H9 (cell line): ENCODE measurements around the gene MEX3C. TPM values are rescaled to one million over a fixed set of nuclear protein-coding genes. Genes with fewer than 3 reads are reported as not detected.

Experiments
- DNase-seq: peaks from one replicate; pipeline ENCODE4 v3.0.0-alpha.2; 2017
- H2AFZ ChIP-seq: one replicate; pipeline ENCODE4 v1.6.1; 2013; ENCODE audit warnings: mild to moderate bottlenecking, low read length, control low read depth, moderate library complexity
- H2AK5ac ChIP-seq: 2 replicates; pipeline ENCODE4 v1.6.1; 2013; ENCODE audit warnings: low read length, control low read depth, mixed read lengths; ENCODE audit not compliant: insufficient read length
- H2BK120ac ChIP-seq: one replicate; pipeline ENCODE4 v1.6.1; 2013; ENCODE audit warnings: low read depth, mild to moderate bottlenecking, low read length, control low read depth, inconsistent platforms; ENCODE audit not compliant: poor library complexity, severe bottlenecking
- H2BK12ac ChIP-seq: 2 replicates; pipeline ENCODE4 v1.6.1; 2013; ENCODE audit warnings: low read length, control low read depth, mixed read lengths, low read depth; ENCODE audit not compliant: insufficient read length
- H2BK15ac ChIP-seq: 2 replicates; pipeline ENCODE4 v1.6.1; 2013; ENCODE audit warnings: low read depth, low read length, control low read depth
- H2BK20ac ChIP-seq: one replicate; pipeline ENCODE4 v1.6.1; 2013; ENCODE audit warnings: low read depth, mild to moderate bottlenecking, low read length, control low read depth, inconsistent platforms; ENCODE audit not compliant: poor library complexity, severe bottlenecking
- H2BK5ac ChIP-seq: 2 replicates; pipeline ENCODE4 v1.6.1; 2013; ENCODE audit warnings: low read length, control low read depth, mixed read lengths; ENCODE audit not compliant: insufficient read length
- H3K14ac ChIP-seq: 2 replicates; pipeline ENCODE4 v1.6.1; 2013; ENCODE audit warnings: low read length, control low read depth; ENCODE audit not compliant: insufficient read depth
- H3K18ac ChIP-seq: 2 replicates; pipeline ENCODE4 v1.6.1; 2013; ENCODE audit warnings: low read depth, mild to moderate bottlenecking, mixed read lengths, low read length, control low read depth; ENCODE audit not compliant: insufficient read length
- H3K23ac ChIP-seq: 2 replicates; pipeline ENCODE4 v1.6.1; 2013; ENCODE audit warnings: low read length, control low read depth, mixed read lengths, low read depth; ENCODE audit not compliant: insufficient read length
- H3K23me2 ChIP-seq: 2 replicates; pipeline ENCODE4 v1.6.1; 2013; ENCODE audit warnings: low read depth, mild to moderate bottlenecking, mixed read lengths, low read length, control low read depth; ENCODE audit not compliant: insufficient read length, poor library complexity, severe bottlenecking
- H3K27ac ChIP-seq: 2 replicates; pipeline ENCODE4 v1.5.1; 2013; ENCODE audit warnings: low read length, control low read depth, mixed read lengths, low read depth; ENCODE audit not compliant: insufficient read length
- H3K27me3 ChIP-seq: 2 replicates; pipeline ENCODE4 v1.6.1; 2013; ENCODE audit warnings: low read length, control low read depth, inconsistent platforms; ENCODE audit not compliant: insufficient read depth
- H3K4ac ChIP-seq: 2 replicates; pipeline ENCODE4 v1.6.1; 2013; ENCODE audit warnings: low read depth, mild to moderate bottlenecking, control low read depth, inconsistent platforms, low read length, moderate library complexity
- H3K4me1 ChIP-seq: 2 replicates; pipeline ENCODE4 v1.6.1; 2013; ENCODE audit warnings: low read length, control low read depth, inconsistent platforms; ENCODE audit not compliant: insufficient read depth
- H3K4me2 ChIP-seq: 2 replicates; pipeline ENCODE4 v1.6.1; 2013; ENCODE audit warnings: low read length, control low read depth, mixed read lengths; ENCODE audit not compliant: insufficient read length, insufficient read depth
- H3K56ac ChIP-seq: 2 replicates; pipeline ENCODE4 v1.6.1; 2013; ENCODE audit warnings: low read depth, mild to moderate bottlenecking, mixed read lengths, low read length, control low read depth; ENCODE audit not compliant: insufficient read length
- H3K79me1 ChIP-seq: 2 replicates; pipeline ENCODE4 v1.6.1; 2013; ENCODE audit warnings: low read depth, mild to moderate bottlenecking, moderate library complexity, low read length, control low read depth, inconsistent platforms; ENCODE audit not compliant: insufficient read depth, poor library complexity, severe bottlenecking
- H3K79me2 ChIP-seq: 2 replicates; pipeline ENCODE4 v1.6.1; 2013; ENCODE audit warnings: low read length, control low read depth, inconsistent platforms; ENCODE audit not compliant: insufficient read depth
- H3K9ac ChIP-seq: 2 replicates; pipeline ENCODE4 v1.6.1; 2013; ENCODE audit warnings: low read length, control low read depth, mixed read lengths; ENCODE audit not compliant: insufficient read length; ENCODE audit errors: extremely low read depth
- H3K9me3 ChIP-seq: one replicate; pipeline ENCODE4 v1.6.1; 2013; ENCODE audit warnings: low read depth, low read length, inconsistent platforms; ENCODE audit not compliant: control insufficient read depth
- H3T11ph ChIP-seq: one replicate; pipeline ENCODE4 v1.6.1; 2013; ENCODE audit warnings: mild to moderate bottlenecking, low read length, control low read depth, inconsistent platforms
- H4K20me1 ChIP-seq: one replicate; pipeline ENCODE4 v1.6.1; 2013; ENCODE audit not compliant: control insufficient read depth, insufficient read length, insufficient read depth
- H4K5ac ChIP-seq: 2 replicates; pipeline ENCODE4 v1.6.1; 2013; ENCODE audit warnings: low read depth, mild to moderate bottlenecking, mixed read lengths, low read length, control low read depth; ENCODE audit not compliant: insufficient read length
- H4K8ac ChIP-seq: replicated peaks from 2 replicates; pipeline ENCODE4 v1.6.1; 2013; ENCODE audit warnings: low read length, control low read depth, mixed read lengths, low read depth; ENCODE audit not compliant: insufficient read length
- H4K91ac ChIP-seq: 2 replicates; pipeline ENCODE4 v1.6.1; 2013; ENCODE audit warnings: low read depth, mild to moderate bottlenecking, moderate library complexity, mixed read lengths, low read length, control low read depth; ENCODE audit not compliant: insufficient read length
- H3K27ac Mint-ChIP-seq, 3 experiments: 2 replicates in 2 of 3; 3 replicates in 1 of 3; pipeline ENCODE4 v1.8.0; 2020 to 2021; ENCODE audit warnings: mixed read lengths in 3 of 3, mild to moderate bottlenecking in 1 of 3, moderate library complexity in 1 of 3
- H3K27me3 Mint-ChIP-seq: 2 replicates; pipeline ENCODE4 v1.8.0; 2021; ENCODE audit warnings: low read depth, mild to moderate bottlenecking, moderate library complexity, mixed read lengths
- H3K36me3 Mint-ChIP-seq, 3 experiments: 2 replicates in 2 of 3; 3 replicates in 1 of 3; pipeline ENCODE4 v1.8.0; 2020 to 2021; ENCODE audit warnings: low read depth in 3 of 3, mixed read lengths in 3 of 3; ENCODE audit not compliant: insufficient read depth in 1 of 3
- H3K4me1 Mint-ChIP-seq, 2 experiments: 2 replicates each; pipeline ENCODE4 v1.8.0; 2020; ENCODE audit warnings: mixed read lengths in 2 of 2
- H3K4me3 Mint-ChIP-seq, 2 experiments: 2 replicates in 1 of 2; 3 replicates in 1 of 2; pipeline ENCODE4 v1.8.0; 2020 to 2021; ENCODE audit warnings: mild to moderate bottlenecking in 2 of 2, mixed read lengths in 2 of 2, moderate library complexity in 1 of 2
- H3K9me3 Mint-ChIP-seq, 2 experiments: 2 replicates in 1 of 2; 3 replicates in 1 of 2; pipeline ENCODE4 v1.8.0; 2020; ENCODE audit warnings: mild to moderate bottlenecking in 2 of 2, mixed read lengths in 2 of 2, moderate library complexity in 1 of 2
- WGBS: extraction: QIAGEN DNeasy Blood & Tissue Kit; methylation state at CpG from one replicate; pipeline ENCODE4 v1.1.7; 2013; ENCODE audit warnings: missing lambda C conversion rate, low lambda C conversion rate, mixed read lengths; ENCODE audit not compliant: insufficient read length; ENCODE audit errors: extremely low coverage; 5-methylcytosine and 5-hydroxymethylcytosine counted together
- total RNA-seq: library from RNA; stranded (reverse); gene quantifications from 2 replicates; pipeline ENCODE4 v1.2.1, GENCODE V29; 2021
- TF ChIP-seq, protein P1 (sequence below): fragments of 200-600 bp; sonication (generic); conservative IDR thresholded peaks from 3 replicates; pipeline ENCODE4 v1.8.0; 2021; ENCODE audit warnings: antibody characterized with exemption, mild to moderate bottlenecking

MEX3C gene
- total RNA-seq, 1 experiment from 2014 or later = 98.1 TPM

DNA sequence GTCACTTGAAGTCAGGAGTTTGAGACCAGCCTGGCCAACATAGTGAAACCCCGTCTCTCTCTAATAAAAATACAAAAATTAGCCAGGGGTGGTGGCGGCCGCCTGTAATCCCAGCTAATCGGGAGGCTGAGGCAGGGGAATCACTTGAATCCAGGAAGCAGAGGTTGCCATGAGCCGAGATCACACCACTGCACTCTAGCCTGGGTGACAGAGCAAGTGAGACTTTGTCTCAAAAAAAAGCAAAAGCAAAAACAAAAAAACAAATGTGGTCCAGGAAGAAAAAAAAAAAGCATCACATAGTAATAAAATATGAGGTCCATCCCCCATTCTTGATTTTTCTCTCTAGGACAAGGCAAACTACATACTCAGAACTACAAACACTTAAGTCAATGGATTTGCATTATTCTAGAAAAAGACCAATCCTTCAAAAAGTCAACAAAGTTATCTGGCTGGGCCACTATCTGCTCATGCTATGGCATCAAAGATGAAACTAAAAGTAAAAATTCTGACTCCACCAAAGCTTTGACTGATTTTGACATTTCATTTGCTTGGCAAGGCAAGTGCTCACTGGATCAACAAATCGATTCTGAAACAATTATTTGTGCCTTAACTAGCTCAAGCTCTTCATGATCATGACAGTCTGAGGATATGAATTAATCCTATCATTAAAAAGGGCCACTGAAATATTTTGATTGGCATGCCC is 28.4 kb downstream of the MEX3C start:
- Histone ChIP-seq H4K8ac (no peak overlapping the region), H2BK120ac (no peak overlapping the region), H3K27me3 (no peaks in the 10 kb centered on the region), H4K91ac (no peak overlapping the region), H3K4me2 (no peak overlapping the region), H2BK12ac (no peak overlapping the region), H2AFZ (no peak overlapping the region), H3K9ac (no peak overlapping the region), H3T11ph (no peak overlapping the region), H3K4me1 (peaks cover 13% of the 10 kb centered on the region; the same call in 1 of the 2 replicates), H3K14ac (no peak overlapping the region), H3K9me3 (no peaks in the 10 kb centered on the region), H2BK15ac (no peak overlapping the region), H3K27ac (no peak overlapping the region), H3K79me1 (no peaks in the 10 kb centered on the region), H4K5ac (no peak overlapping the region), H2BK20ac (no peak overlapping the region), H3K18ac (no peak overlapping the region), H2BK5ac (no peak overlapping the region), H3K23me2 (no peaks in the 10 kb centered on the region), H2AK5ac (no peak overlapping the region), H3K79me2 (no peaks in the 10 kb centered on the region), H4K20me1 (no peaks in the 10 kb centered on the region), H3K4ac (no peak overlapping the region), H3K23ac (no peak overlapping the region), H3K56ac (no peak overlapping the region)
- TF ChIP-seq, protein P1, sequence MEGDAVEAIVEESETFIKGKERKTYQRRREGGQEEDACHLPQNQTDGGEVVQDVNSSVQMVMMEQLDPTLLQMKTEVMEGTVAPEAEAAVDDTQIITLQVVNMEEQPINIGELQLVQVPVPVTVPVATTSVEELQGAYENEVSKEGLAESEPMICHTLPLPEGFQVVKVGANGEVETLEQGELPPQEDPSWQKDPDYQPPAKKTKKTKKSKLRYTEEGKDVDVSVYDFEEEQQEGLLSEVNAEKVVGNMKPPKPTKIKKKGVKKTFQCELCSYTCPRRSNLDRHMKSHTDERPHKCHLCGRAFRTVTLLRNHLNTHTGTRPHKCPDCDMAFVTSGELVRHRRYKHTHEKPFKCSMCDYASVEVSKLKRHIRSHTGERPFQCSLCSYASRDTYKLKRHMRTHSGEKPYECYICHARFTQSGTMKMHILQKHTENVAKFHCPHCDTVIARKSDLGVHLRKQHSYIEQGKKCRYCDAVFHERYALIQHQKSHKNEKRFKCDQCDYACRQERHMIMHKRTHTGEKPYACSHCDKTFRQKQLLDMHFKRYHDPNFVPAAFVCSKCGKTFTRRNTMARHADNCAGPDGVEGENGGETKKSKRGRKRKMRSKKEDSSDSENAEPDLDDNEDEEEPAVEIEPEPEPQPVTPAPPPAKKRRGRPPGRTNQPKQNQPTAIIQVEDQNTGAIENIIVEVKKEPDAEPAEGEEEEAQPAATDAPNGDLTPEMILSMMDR = no peak
- no CpG with 5 or more reads among the region's 6 CpGs for WGBS
- no peaks in the 10 kb centered on the region for H3K27me3 Mint-ChIP-seq
- DNase-seq = no peak
- H3K27ac Mint-ChIP-seq = peak overlapping the region; percentile 95 to 98 (median 96); a peak in 6 of 7 replicates
- peak overlapping the region in 1 of 2 experiments; percentile 26; a peak in 1 of 5 replicates for H3K4me3 Mint-ChIP-seq
- peaks cover 76 to 87% of the 10 kb centered on the region in 2 experiments for H3K4me1 Mint-ChIP-seq
- peaks cover 0 to 7% (median 6%) of the 10 kb centered on the region in 3 experiments; a peak in 5 of 7 replicates for H3K36me3 Mint-ChIP-seq
- H3K9me3 Mint-ChIP-seq = no peaks in the 10 kb centered on the region
